Gastroesophageal sphincter (tissue), 2 donors: ENCODE results near the gene NRDC.

Source experiments
- POLR2A ChIP-seq, 2 donors: fragments of 450-650 bp; IDR thresholded peaks; one replicate each; pipeline ENCODE4 v1.6.1; 2017; ENCODE audit warnings: antibody characterized with exemption in 2 of 2, mild to moderate bottlenecking in 2 of 2, moderate library complexity in 1 of 2
- POLR2AphosphoS5 ChIP-seq: sonication (generic); formaldehyde crosslinking; IDR thresholded peaks from one replicate; pipeline ENCODE4 v1.6.1; 2017; ENCODE audit warnings: antibody characterized with exemption

DNA sequence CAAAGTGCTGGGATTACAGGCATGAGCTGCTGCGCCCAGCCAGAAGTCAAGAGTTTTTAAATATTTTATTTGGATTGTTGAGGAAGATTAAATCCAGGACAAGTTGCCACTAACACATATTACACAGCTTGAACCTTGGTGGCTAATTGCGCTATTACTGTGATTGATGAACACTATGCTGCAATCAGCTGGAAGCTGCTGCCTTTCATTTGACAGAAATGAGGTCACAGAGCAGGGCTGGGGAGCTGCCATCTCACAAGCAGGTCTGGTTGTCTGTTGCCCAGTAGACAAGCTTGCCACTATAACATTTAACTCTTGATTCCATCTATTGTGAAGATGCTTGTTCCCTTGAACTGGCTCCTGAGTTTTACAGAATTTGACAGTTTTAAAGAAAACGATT is 37.4 kb upstream of the NRDC start:
- no peak for TF ChIP-seq POLR2A (IDR thresholded peaks at IDR 0.05)
- no peak for TF ChIP-seq POLR2AphosphoS5
